GM20000 (cell line): Measurements from ENCODE around the gene ISYNA1.
A peak's percentile ranks its signal among the peaks of the same experiment; 100 is the strongest.
"Not testable (repeated sequence)": the region's sequence is repeated elsewhere in the genome, so short reads cannot be mapped to it uniquely, and the experiment has no call there.

ENCODE experiments used
- DNase-seq: peaks from one replicate; pipeline ENCODE4 v3.0.0; 2012; ENCODE audit warnings: low spot score
- CTCF ChIP-seq: IDR thresholded peaks from 2 replicates; pipeline ENCODE4 v1.5.1; 2012; ENCODE audit warnings: mild to moderate bottlenecking, control low read depth; ENCODE audit errors: extremely low read depth, missing control alignments

ISYNA1 gene

GRCh38 chr19:18412610-18413239 is 25.2 kb downstream of the ISYNA1 start:
- no peak for TF ChIP-seq CTCF
- DNase-seq: no peak

GRCh38 chr19:18408053-18408476 is 29.9 kb downstream of the ISYNA1 start:
- peak; percentile 16 for TF ChIP-seq CTCF
- peak; percentile 73 for DNase-seq

- no peak for DNase-seq
- TF ChIP-seq CTCF: no peak
Observed at GRCh38 chr19:18406749-18407148, 31.2 kb downstream of the ISYNA1 start.

- not testable (repeated sequence) for DNase-seq
Observed at GRCh38 chr19:18405754-18406153, 32.2 kb downstream of the ISYNA1 start.

- not testable (repeated sequence) for DNase-seq
Observed at GRCh38 chr19:18402455-18403248, 35.3 kb downstream of the ISYNA1 start.

- peak; percentile 39 for TF ChIP-seq CTCF
- DNase-seq: peak; percentile 73
Observed at GRCh38 chr19:18401580-18402112, 36.3 kb downstream of the ISYNA1 start.

- DNase-seq: no peak
- no peak for TF ChIP-seq CTCF
Observed at GRCh38 chr19:18399008-18399407, 38.9 kb downstream of the ISYNA1 start.

GRCh38 chr19:18397242-18398202 is 40.4 kb downstream of the ISYNA1 start, which contains the start of gene LRRC25:
Gene LRRC25, minus strand, starts transcription at chr19:18397622. Its CDS starts 659 bp downstream, at chr19:18396963.
- peak; percentile 76 for DNase-seq
- no peak for TF ChIP-seq CTCF
